GM18951 (cell line): ENCODE data around the gene KNTC1.
"Not testable (repeated sequence)": the region's sequence is repeated elsewhere in the genome, so short reads cannot be mapped to it uniquely, and the experiment has no call there.

ENCODE experiments used
- POLR2A ChIP-seq: IDR thresholded peaks from 4 replicates; pipeline ENCODE4 v1.6.1; 2011; ENCODE audit warnings: mild to moderate bottlenecking; ENCODE audit not compliant: insufficient read length, insufficient read depth; ENCODE audit errors: extremely low read depth
- in situ Hi-C: fragments of 300-500 bp; cut with MboI; formaldehyde crosslinking; loops from one replicate; pipeline ENCODE4 v1.12.0; 2022; ENCODE audit warnings: low sequenced_read_pairs, mixed read lengths, inconsistent platforms; ENCODE audit not compliant: unreplicated experiment

Gene KNTC1

DNA sequence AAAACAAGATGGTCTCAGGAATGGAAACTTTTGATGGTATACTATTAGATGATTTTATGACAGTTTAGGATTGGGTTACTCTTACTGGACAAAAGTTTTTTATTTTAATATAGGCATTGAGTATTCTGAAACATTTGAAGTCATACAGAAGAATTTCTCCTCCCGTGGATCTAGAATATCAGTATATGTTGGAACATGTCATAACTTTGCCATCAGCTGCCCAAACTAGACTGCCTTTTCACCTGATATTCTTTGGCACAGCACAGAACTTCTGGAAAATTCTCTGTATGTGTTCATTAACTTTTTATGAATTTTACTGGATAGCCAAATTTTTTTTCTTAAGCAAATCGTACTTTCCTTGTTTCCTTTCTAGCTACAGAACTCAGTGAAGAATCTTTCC is 75.4 kb downstream of the KNTC1 start:
- in situ Hi-C loops: no loop called here
- TF ChIP-seq POLR2A: no peak

DNA sequence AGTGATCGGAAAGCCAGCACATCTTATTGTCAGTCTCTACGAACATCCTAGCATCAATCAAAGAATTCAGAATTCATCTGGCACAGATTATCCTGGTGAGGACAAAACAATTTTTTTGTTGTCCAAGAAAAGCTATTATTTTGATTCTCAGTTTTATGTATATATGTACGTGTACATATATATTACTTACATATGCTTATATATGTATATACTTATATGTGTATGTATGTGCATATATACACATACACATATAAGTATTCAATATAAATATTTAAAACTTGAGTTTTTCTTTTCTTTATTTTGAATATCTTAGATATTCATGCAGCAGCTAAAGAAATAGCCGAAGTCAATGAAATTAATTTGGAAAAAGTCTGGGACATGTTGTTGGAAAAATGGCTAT is 77.9 kb downstream of the KNTC1 start:
- in situ Hi-C loops: no loop called here
- no peak for TF ChIP-seq POLR2A

GRCh38 chr12:122609732-122610131 is 82.7 kb downstream of the KNTC1 start:
- TF ChIP-seq POLR2A: no peak
- in situ Hi-C loops: no loop called here

DNA sequence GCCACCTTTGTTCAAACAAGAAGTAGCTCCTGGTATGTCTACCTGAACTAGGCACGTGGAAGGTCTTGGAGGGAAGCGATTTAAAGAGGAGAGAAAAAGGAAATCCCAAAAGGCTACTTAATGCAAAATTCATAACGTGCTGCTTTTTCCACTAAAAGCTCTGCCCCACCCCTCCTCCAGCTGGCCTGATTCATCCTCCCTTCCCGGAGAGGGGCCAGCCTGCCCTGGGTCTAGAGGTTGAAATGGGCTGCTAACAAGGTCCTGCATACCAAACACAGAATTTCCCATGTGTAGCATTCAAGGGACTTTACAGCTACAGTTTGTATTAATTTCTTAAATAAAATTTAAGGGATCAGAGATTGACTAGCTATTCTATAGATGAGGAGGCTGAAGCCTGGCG is 83.2 kb downstream of the KNTC1 start:
- TF ChIP-seq POLR2A: no peak

DNA sequence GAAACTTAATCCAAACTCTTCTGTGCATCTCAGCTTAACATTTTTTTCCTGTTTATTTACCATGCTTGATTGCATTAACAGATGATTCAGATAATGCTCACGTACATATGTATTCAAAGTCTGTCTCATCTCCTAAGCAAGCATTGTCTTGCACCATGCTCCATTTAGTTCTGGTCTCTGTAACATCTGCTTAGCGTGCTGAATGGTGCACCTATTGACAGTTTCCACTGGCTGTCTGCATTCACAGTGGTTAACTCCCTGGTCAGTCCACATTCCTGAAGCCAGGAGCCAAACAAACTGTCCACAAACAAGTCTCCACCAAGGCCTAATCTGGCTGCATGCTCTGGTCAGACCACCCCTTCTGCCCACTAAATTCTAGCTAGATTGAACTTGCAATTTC is 83.9 kb downstream of the KNTC1 start:
- in situ Hi-C loops: no loop called here
- no peak for TF ChIP-seq POLR2A

More for the DNA sequence above, 83.2 kb downstream of the KNTC1 start:
- in situ Hi-C loops: no loop called here

DNA sequence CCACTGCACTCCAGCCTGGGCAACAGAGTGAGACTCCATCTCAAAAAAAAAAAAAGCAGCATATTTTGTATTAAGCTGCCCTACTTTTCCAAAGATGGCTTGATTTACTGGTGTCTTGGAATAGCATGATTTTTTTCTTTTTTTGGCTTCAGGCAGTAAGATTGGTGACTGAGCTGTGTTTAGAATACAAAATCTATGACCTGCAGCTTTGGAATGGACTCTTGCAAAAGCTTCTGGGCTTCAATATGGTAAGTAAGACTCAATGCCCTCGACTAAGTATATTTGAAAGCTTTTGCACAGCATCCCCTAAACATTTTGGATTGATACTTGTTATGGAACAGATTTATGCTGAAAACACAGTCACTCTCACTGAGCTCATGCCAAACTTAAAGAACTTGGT is 87.8 kb downstream of the KNTC1 start:
- in situ Hi-C loops: no loop called here

DNA sequence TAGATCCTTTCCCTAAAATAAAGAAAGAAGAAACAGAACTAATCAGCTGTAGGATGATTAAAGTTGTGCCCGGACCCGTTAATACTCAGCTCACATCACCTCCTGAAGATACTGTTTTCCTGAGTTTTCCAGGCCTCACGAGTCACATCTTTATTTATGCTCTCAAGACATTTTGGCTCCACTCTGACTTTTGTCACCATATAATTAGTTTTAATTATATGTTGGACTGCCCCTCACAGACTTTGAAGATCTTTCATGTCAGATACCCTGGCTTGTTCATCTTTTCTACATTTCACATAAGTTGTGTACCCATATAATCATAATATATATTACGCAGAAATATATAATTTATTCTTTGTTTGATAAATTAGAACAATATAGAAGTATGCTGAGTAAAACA is 88.7 kb downstream of the KNTC1 start:
- in situ Hi-C loops: no loop called here
- no peak for TF ChIP-seq POLR2A

More for the DNA sequence above, 87.8 kb downstream of the KNTC1 start:
- no peak for TF ChIP-seq POLR2A

- TF ChIP-seq POLR2A: no peak
- in situ Hi-C loops: loop anchor here (25.0 kb wide), 1 partner anchor 102 kb away; the partner anchor contains the start of gene HCAR1
These were observed 108.4 kb downstream of the KNTC1 start for GRCh38 chr12:122635471-122635870.

- no peak for TF ChIP-seq POLR2A
- in situ Hi-C loops: loop anchor here (25.0 kb wide), 1 partner anchor 94 kb away; the partner anchor contains the start of gene HCAR1
These were observed 116.3 kb downstream of the KNTC1 start for GRCh38 chr12:122643207-122643805.

GRCh38 chr12:122646517-122647217 is 119.6 kb downstream of the KNTC1 start:
- TF ChIP-seq POLR2A: no peak
- in situ Hi-C loops: loop anchor here (25.0 kb wide), 1 partner anchor 91 kb away; the partner anchor contains the start of gene HCAR1

GRCh38 chr12:122651520-122652224 is 124.6 kb downstream of the KNTC1 start:
- in situ Hi-C loops: no loop called here
- TF ChIP-seq POLR2A: no peak

DNA sequence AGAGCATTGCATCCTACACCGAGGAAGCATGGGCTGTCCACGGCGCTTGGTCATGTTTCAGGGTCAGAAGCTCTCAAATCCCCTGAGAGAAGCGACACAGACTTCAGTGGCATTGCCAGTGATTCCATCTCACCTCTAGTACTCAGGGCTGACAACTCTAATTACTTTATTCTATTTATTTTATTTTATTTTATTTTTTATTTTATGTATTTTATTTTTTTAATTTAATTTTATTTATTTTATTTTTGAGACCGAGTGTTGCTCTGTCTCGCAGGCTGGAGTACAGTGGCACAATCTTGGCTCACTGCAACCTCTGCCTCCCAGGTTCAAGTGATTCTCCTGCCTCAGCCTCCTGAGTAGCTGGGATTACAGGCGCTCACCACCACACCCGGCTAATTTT is 126.2 kb downstream of the KNTC1 start:
- in situ Hi-C loops: not testable (repeated sequence)

GRCh38 chr12:122656298-122656697 is 129.2 kb downstream of the KNTC1 start:
- in situ Hi-C loops: no loop called here
- no peak for TF ChIP-seq POLR2A

DNA sequence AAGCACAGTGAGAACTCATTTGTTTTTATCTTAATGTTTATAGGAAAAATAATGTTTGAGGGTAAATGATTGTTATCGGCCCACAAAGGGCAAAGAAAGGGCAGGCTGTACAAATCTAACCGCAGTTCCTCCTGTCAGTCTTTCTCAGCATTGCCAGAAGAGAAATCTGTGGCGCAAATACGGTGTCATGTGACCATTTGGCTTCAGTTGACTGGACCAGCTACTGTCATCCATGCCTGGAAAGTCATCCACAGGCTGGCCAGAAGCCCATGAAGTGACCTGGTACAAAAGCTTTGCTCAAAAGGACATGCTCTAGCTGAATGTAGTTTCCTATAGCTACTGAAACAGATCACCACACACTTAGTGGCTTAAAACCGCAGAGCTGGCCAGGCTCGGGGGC is 132.5 kb downstream of the KNTC1 start:
- in situ Hi-C loops: no loop called here

More for the DNA sequence above, 132.5 kb downstream of the KNTC1 start:
- TF ChIP-seq POLR2A: no peak
